HG03135 (cell line): Measurements from ENCODE around the gene NOL12.

Experiments used
- ATAC-seq: cut with Tn5 transposase; IDR thresholded peaks from one replicate; pipeline ENCODE4 v1.9.1; 2021; ENCODE audit warnings: mild to moderate bottlenecking, moderate library complexity; ENCODE audit not compliant: unreplicated experiment

The NOL12 gene

GRCh38 chr22:37741312-37741795 is 55.2 kb downstream of the NOL12 start:
- no peak for ATAC-seq

DNA sequence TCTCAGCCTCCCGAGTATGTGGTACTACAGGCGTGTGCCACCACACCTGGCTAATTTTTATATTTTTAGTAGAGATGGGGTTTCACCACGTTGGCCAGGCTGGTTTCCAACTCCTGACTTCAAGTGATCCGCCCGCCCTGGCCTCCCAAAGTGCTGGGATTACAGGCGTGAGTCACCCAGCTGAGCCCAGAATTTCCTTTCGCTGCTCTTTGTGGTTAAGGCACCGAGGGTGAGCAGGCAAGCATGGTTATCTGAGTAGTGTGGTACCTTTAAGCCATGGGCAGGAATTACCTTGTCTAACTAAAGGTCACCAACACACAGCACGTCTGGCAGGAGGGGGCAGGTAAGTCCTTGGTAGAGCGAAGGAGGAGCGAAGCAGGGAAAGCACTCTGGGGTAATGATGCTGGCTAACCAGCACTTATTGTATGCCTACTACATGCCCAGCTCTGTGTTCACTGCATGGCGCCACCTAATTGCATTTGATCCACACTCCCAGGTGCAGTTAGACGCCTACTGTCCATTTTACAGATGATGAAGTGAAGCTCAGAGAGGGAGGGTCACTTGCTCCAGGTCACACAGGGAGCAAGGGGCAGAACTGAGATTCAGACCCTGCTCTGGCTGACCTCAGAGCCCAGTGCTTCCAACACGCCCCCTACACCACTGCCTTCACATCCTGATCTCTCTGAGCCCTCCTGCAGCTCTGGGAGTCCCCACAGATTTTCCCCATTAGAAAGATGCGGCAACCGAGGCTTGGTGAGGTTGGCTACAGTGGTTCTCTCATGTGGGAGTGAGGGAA is 56.4 kb downstream of the NOL12 start:
- no peak for ATAC-seq
